Adrenal gland (tissue), 12 donors: ENCODE data around the gene BBX. TPM values are rescaled to one million over a fixed set of nuclear protein-coding genes. Genes with fewer than 3 reads are reported as not detected.
A peak's percentile ranks its signal among the peaks of the same experiment; 100 is the strongest.

Source experiments
- DNase-seq, 7 donors: peaks; one replicate each; pipeline ENCODE4 v3.0.0-alpha.2; 2019 to 2020
- H3K27ac ChIP-seq, 5 donors: fragments of 200-600 bp; sonication (generic) in 4 of 5; 1 replicate in 3 of 5; 2 replicates in 2 of 5; pipeline versions ENCODE4 v1.5.1 to v1.8.0; 2016 to 2020; ENCODE audit warnings: mild to moderate bottlenecking in 1 of 5
- H3K27me3 ChIP-seq: fragments of 200-600 bp; 2 replicates; pipeline ENCODE4 v1.8.0; 2021
- H3K36me3 ChIP-seq, 2 donors: fragments of 200-600 bp; replicated peaks in 1 of 2; 1 replicate in 1 of 2; 2 replicates in 1 of 2; pipeline versions ENCODE4 v1.5.1 to v1.8.0; 2018 to 2022
- H3K4me1 ChIP-seq, 2 donors: fragments of 200-600 bp; replicated peaks in 1 of 2; 1 replicate in 1 of 2; 2 replicates in 1 of 2; pipeline versions ENCODE4 v1.5.1 to v1.8.0; 2018 to 2021
- H3K4me3 ChIP-seq, 4 donors: fragments of 200-600 bp; sonication (generic) in 3 of 4; one replicate each; pipeline ENCODE4 v1.5.1; 2016 to 2018
- H3K9me3 ChIP-seq, 3 donors: fragments of 200-600 bp; sonication (generic) in 1 of 3; replicated peaks in 1 of 3; 1 replicate in 2 of 3; 2 replicates in 1 of 3; pipeline versions ENCODE4 v1.5.1 to v1.8.0; 2016 to 2021
- POLR2A ChIP-seq, 2 donors: fragments of 450-650 bp; IDR thresholded peaks; one replicate each; pipeline ENCODE4 v1.6.1; 2017; ENCODE audit warnings: antibody characterized with exemption in 2 of 2, mild to moderate bottlenecking in 2 of 2, moderate library complexity in 1 of 2
- WGBS, 4 donors: extraction: QIAGEN DNeasy Blood & Tissue Kit in 2 of 4; methylation state at CpG; one replicate each; pipeline versions ENCODE4 v1.1.5 to v1.1.7; 2013 to 2017; 5-methylcytosine and 5-hydroxymethylcytosine counted together
- intact Hi-C, 2 donors: fragments of 100-400 bp; cut with DNase I; formaldehyde crosslinking; loops; one replicate each; pipeline versions ENCODE4 v1.14.1 to v1.15.0; 2022 to 2023
- polyA plus RNA-seq, 3 donors: library from polyadenylated mRNA; stranded (reverse); fragments of 200-250 nt in 2 of 3; fragments of 350-450 nt in 1 of 3; fragmentation: Illumina TruSeq in 1 of 3; extraction: RNeasy Lipid Tissue Mini Kit (QIAGEN cat#74804) in 1 of 3; gene quantifications; one replicate each; pipeline ENCODE4 v1.2.3, GENCODE V29; 2013 to 2014
- total RNA-seq, 9 donors: library from RNA; depleted of rRNA in 4 of 9; stranded (reverse); fragments of >200 nt in 4 of 9; fragments of 120-200 nt in 1 of 9; fragmentation: NEBNext Ultra II Directional in 1 of 9; extraction: Animal tissue kit (Norgen Biotek cat#: 25700) in 1 of 9; gene quantifications; one replicate each; pipeline versions ENCODE4 v1.1.0 to v1.2.4, GENCODE V29; 2013 to 2023
- TF ChIP-seq, protein P1 (sequence below), 6 experiments: fragments of 450-650 bp in 4 of 6; fragments of 200-600 bp in 2 of 6; sonication (generic) in 1 of 6; IDR thresholded peaks; 1 replicate in 5 of 6; 2 replicates in 1 of 6; pipeline versions ENCODE4 v1.5.1 to v1.8.0; 2016 to 2021; ENCODE audit warnings: antibody characterized with exemption in 6 of 6, mild to moderate bottlenecking in 2 of 6, moderate library complexity in 1 of 6
- donor health status: healthy with polysubstance abuse.
- donor health status: Bipolar disorder and iron deficiency.
- donor health status: DM: yes; HTN: yes; CAD: no.
- donor health status: DM: no; HTN: no; CAD: no.
- donor health status: DM: no; HTN: no; CAD: no.
- donor health status: DM: yes; HTN: yes; CAD: no.

The BBX gene
- total and polyA plus RNA-seq, 12 donors, result 12.8 to 208 (median 116) TPM

- Histone ChIP-seq H3K27me3 (no peaks in the 10 kb centered on the region), H3K4me3 (no peak overlapping the region), H3K36me3 (peaks cover 0 to 15% of the 10 kb centered on the region in 2 donors), H3K4me1 (peaks cover 16 to 17% of the 10 kb centered on the region in 2 donors), H3K9me3 (no peaks in the 10 kb centered on the region), H3K27ac (no peak overlapping the region)
- 84 to 89% (median 87%) methylated on average over 8 of the region's 8 CpGs for WGBS, 4 donors
- intact Hi-C loops, result no loop called here
- no peak for TF ChIP-seq POLR2A (IDR thresholded peaks at IDR 0.05)
- TF ChIP-seq, protein P1, sequence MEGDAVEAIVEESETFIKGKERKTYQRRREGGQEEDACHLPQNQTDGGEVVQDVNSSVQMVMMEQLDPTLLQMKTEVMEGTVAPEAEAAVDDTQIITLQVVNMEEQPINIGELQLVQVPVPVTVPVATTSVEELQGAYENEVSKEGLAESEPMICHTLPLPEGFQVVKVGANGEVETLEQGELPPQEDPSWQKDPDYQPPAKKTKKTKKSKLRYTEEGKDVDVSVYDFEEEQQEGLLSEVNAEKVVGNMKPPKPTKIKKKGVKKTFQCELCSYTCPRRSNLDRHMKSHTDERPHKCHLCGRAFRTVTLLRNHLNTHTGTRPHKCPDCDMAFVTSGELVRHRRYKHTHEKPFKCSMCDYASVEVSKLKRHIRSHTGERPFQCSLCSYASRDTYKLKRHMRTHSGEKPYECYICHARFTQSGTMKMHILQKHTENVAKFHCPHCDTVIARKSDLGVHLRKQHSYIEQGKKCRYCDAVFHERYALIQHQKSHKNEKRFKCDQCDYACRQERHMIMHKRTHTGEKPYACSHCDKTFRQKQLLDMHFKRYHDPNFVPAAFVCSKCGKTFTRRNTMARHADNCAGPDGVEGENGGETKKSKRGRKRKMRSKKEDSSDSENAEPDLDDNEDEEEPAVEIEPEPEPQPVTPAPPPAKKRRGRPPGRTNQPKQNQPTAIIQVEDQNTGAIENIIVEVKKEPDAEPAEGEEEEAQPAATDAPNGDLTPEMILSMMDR (IDR thresholded peaks at IDR 0.05), result no peak
- DNase-seq, result no peak
Observed at GRCh38 chr3:107810171-107811071, 287.7 kb downstream of the BBX start.

DNA sequence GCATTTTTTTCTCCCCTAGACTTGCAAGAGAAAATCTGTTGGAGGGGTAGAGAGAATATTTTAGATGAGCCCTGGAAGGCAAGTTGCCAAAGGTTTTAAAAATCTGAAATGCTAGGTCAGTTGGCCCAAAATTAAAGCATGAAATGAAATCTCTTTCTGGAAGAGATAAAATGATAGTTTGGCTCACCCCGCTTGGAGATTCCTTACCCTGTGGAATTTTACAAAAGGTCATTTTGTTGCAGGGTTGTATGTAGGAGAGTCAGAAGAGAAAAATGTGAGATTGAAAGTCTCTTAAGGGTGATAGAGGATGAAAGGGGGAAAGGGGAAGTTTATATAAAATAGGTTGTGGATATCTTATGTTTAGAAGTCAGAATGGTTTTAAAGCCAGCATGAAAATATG, 290.3 kb downstream of the BBX start:
- Histone ChIP-seq H3K4me3 (no peak overlapping the region), H3K36me3 (peaks cover 0 to 3% of the 10 kb centered on the region in 2 donors), H3K27ac (peak overlapping the region in 4 of 5 donors; percentile 4 to 65 (median 52)), H3K9me3 (no peaks in the 10 kb centered on the region), H3K27me3 (no peaks in the 10 kb centered on the region), H3K4me1 (peaks cover 17 to 36% of the 10 kb centered on the region in 2 donors)
- WGBS, 4 donors, result 30 to 39% (median 33%) methylated on average over 1 of the region's 1 CpG
- no peak for DNase-seq
- TF ChIP-seq, protein P1 (IDR thresholded peaks at IDR 0.05), result no peak
- TF ChIP-seq POLR2A (IDR thresholded peaks at IDR 0.05), result no peak
- intact Hi-C loops, result no loop called here

DNA sequence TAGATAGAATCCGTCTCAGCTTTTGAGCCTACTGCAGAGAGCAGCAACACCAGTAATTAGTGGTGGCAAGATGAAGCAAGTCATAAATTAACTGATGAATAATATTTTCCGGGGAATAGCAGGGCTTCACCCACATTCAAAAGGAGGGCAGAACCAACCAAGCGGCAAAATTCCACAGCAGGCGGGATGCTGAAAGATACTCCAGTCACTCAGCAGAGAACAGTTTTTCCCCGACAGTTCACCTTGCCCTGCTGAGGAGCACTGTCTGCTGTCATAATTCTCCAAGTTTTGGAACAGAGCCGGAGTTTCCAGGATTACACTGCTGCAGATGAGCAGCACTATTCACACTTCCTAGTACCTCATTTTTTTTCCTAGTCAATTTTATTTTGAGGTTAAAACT, 293.3 kb downstream of the BBX start:
- Histone ChIP-seq H3K36me3 (no peaks in the 10 kb centered on the region), H3K9me3 (no peaks in the 10 kb centered on the region), H3K4me3 (no peak overlapping the region), H3K27ac (no peak overlapping the region), H3K4me1 (peaks cover 17 to 36% of the 10 kb centered on the region in 2 donors), H3K27me3 (no peaks in the 10 kb centered on the region)
- intact Hi-C loops, result no loop called here
- TF ChIP-seq, protein P1 (IDR thresholded peaks at IDR 0.05), result no peak
- no peak for TF ChIP-seq POLR2A (IDR thresholded peaks at IDR 0.05)
- peak in 6 of 7 donors; percentile 39 to 72 (median 50) for DNase-seq
- WGBS, 4 donors, result 21 to 48% (median 39%) methylated on average over 6 of the region's 6 CpGs

- intact Hi-C loops, result no loop called here
- Histone ChIP-seq H3K27ac (no peak overlapping the region), H3K36me3 (no peaks in the 10 kb centered on the region), H3K27me3 (no peaks in the 10 kb centered on the region), H3K4me3 (no peak overlapping the region), H3K4me1 (peaks cover 17 to 36% of the 10 kb centered on the region in 2 donors), H3K9me3 (no peaks in the 10 kb centered on the region)
- TF ChIP-seq POLR2A (IDR thresholded peaks at IDR 0.05), result no peak
- TF ChIP-seq, protein P1 (IDR thresholded peaks at IDR 0.05), result no peak
- DNase-seq, result no peak
Observed at GRCh38 chr3:107817076-107817475, 294.3 kb downstream of the BBX start.
